Hematopoietic multipotent progenitor cell (in vitro differentiated cells): ENCODE results near the gene SAG. TPM values are rescaled to one million over a fixed set of nuclear protein-coding genes. Genes with fewer than 3 reads are reported as not detected.

Experiments used
- DNase-seq, 3 donors: peaks; one replicate each; pipeline ENCODE4 v3.0.0-alpha.2; 2011 to 2015; ENCODE audit warnings: low read depth in 2 of 3, low spot score in 2 of 3
- total RNA-seq: library from RNA; depleted of rRNA; stranded (reverse); fragments of >200 nt; gene quantifications from one replicate; pipeline ENCODE4 v1.2.3, GENCODE V29; 2012

SAG gene
- under 0.01 TPM for total RNA-seq

GRCh38 chr2:233307565-233307964 lies at the start of gene SAG:
TSS of gene SAG (plus strand) at chr2:233307816. CDS start at chr2:233309190, 1,374 bp downstream.
- DNase-seq, result no peak

- no peak for DNase-seq
Measured at GRCh38 chr2:233258211-233258610, 49.4 kb upstream of the SAG start.

GRCh38 chr2:233259730-233260129 lies 47.9 kb upstream of the SAG start:
- no peak for DNase-seq

GRCh38 chr2:233260661-233261060 lies 47.0 kb upstream of the SAG start:
- DNase-seq, result no peak

- no peak for DNase-seq
Measured at GRCh38 chr2:233261819-233262555, 45.6 kb upstream of the SAG start.

GRCh38 chr2:233262562-233262961 lies 45.1 kb upstream of the SAG start:
- DNase-seq, result no peak

GRCh38 chr2:233263045-233263570 lies 44.5 kb upstream of the SAG start:
- DNase-seq, result no peak

GRCh38 chr2:233264667-233265066 lies 42.9 kb upstream of the SAG start:
- no peak for DNase-seq

GRCh38 chr2:233265899-233266431 lies 41.7 kb upstream of the SAG start:
- DNase-seq, result no peak

- no peak for DNase-seq
Measured at GRCh38 chr2:233266481-233266880, 41.1 kb upstream of the SAG start.

GRCh38 chr2:233267516-233268245 lies 39.9 kb upstream of the SAG start:
- DNase-seq, result peak; percentile 29 to 75 (median 60)

- DNase-seq, result no peak
Measured at GRCh38 chr2:233270366-233270765, 37.2 kb upstream of the SAG start.

- no peak for DNase-seq
Measured at GRCh38 chr2:233270951-233271350, 36.7 kb upstream of the SAG start.

GRCh38 chr2:233271693-233272092 lies 35.9 kb upstream of the SAG start:
- DNase-seq, result no peak

GRCh38 chr2:233273120-233273519 lies 34.5 kb upstream of the SAG start:
- no peak for DNase-seq

GRCh38 chr2:233275223-233275622 lies 32.4 kb upstream of the SAG start:
- DNase-seq, result no peak

GRCh38 chr2:233278921-233279320 lies 28.7 kb upstream of the SAG start:
- no peak for DNase-seq

GRCh38 chr2:233280114-233280693 lies 27.4 kb upstream of the SAG start:
- no peak for DNase-seq

- DNase-seq, result no peak
Measured at GRCh38 chr2:233281553-233281952, 26.1 kb upstream of the SAG start.

GRCh38 chr2:233281992-233282603 lies 25.5 kb upstream of the SAG start:
- no peak for DNase-seq

- DNase-seq, result no peak
Measured at GRCh38 chr2:233285921-233286320, 21.7 kb upstream of the SAG start.
